HepG2 (cell line): Measurements from ENCODE around the gene WDR62. TPM values are rescaled to one million over a fixed set of nuclear protein-coding genes. Genes with fewer than 3 reads are reported as not detected.

Experiments used
- ATAC-seq: fragments of 200-7000 bp; cut with Tn5 transposase; 3 replicates; pipeline ENCODE4 v1.9.1; 2020; ENCODE audit warnings: mild to moderate bottlenecking, moderate library complexity
- Bru-seq: library from RNA; stranded (reverse); fragments of 400-500 nt; gene quantifications from one replicate; lab custom pipeline; 2021; lab: Mats Ljungman, UMichigan
- BruChase-seq, 2 experiments: library from RNA; stranded (reverse); fragments of 400-500 nt; gene quantifications; one replicate each; lab custom pipeline; 2021; lab: Mats Ljungman, UMichigan
- BruUV-seq: library from RNA; stranded (reverse); fragments of 400-500 nt; replicated peaks from 2 replicates; lab custom pipeline; 2021; lab: Mats Ljungman, UMichigan
- CTCF ChIA-PET: fragments of 300-600 bp; formaldehyde crosslinking; extraction: SDS; loops from one replicate; lab custom pipeline; 2021; ENCODE audit warnings: low total read pairs, inconsistent platforms, low intra/inter-chr PET ratio; lab: Yijun Ruan, JAX
- POLR2A ChIA-PET: fragments of 350-600 bp; sonication (Branson Sonifier 250); formaldehyde crosslinking; loops from one replicate; lab custom pipeline; 2020; ENCODE audit warnings: antibody characterized with exemption, inconsistent platforms; lab: Yijun Ruan, JAX
- DNase-seq: peaks from one replicate; pipeline ENCODE4 v3.0.0-alpha.2; 2015; ENCODE audit warnings: low spot score
- FAIRE-seq: peaks from 3 replicates; lab custom pipeline; 2011; peaks lifted over from hg19 to GRCh38; lab: Jason Lieb, UNC
- H2AFZ ChIP-seq: one replicate; pipeline ENCODE4 v1.6.1; 2011; ENCODE audit warnings: low read length, inconsistent platforms
- H3K27ac ChIP-seq: fragments of 300-600 bp; 3 replicates; pipeline ENCODE4 v1.8.0; 2011; ENCODE audit warnings: mixed run types, mild to moderate bottlenecking, mixed read lengths, low read length, inconsistent platforms; ENCODE audit not compliant: insufficient read depth; ENCODE audit errors: extremely low read length
- H3K27me3 ChIP-seq, 2 experiments: fragments of 200-600 bp in 1 of 2; 2 replicates in 1 of 2; 3 replicates in 1 of 2; pipeline versions ENCODE4 v1.6.0 to v1.8.0; 2011; ENCODE audit warnings: low read length in 2 of 2, mild to moderate bottlenecking in 2 of 2, moderate library complexity in 2 of 2, inconsistent platforms in 1 of 2; ENCODE audit not compliant: insufficient read depth in 2 of 2, control insufficient read depth in 1 of 2
- H3K36me3 ChIP-seq, 2 experiments: fragments of 200-600 bp in 1 of 2; replicated peaks in 1 of 2; 2 replicates in 1 of 2; 3 replicates in 1 of 2; pipeline versions ENCODE4 v1.5.1 to v1.8.0; 2011; ENCODE audit warnings: low read length in 2 of 2, inconsistent platforms in 1 of 2; ENCODE audit not compliant: insufficient read depth in 2 of 2, control insufficient read depth in 1 of 2
- H3K4me1 ChIP-seq: 2 replicates; pipeline ENCODE4 v1.5.1; 2012; ENCODE audit warnings: low read length, inconsistent platforms; ENCODE audit not compliant: insufficient read depth
- H3K4me2 ChIP-seq: 2 replicates; pipeline ENCODE4 v1.6.0; 2011; ENCODE audit warnings: low read depth, low read length, inconsistent platforms
- H3K4me3 ChIP-seq, 3 experiments: fragments of 200-600 bp in 1 of 3; sonication (generic), shearing (Covaris generic) in 1 of 3; replicated peaks in 1 of 3; 2 replicates each; pipeline ENCODE4 v1.5.1; 2011 to 2016; ENCODE audit warnings: low read length in 3 of 3, inconsistent platforms in 2 of 3, low read depth in 2 of 3, mild to moderate bottlenecking in 2 of 3, control low read depth in 1 of 3, mixed read lengths in 1 of 3; ENCODE audit not compliant: insufficient read depth in 1 of 3
- H3K79me2 ChIP-seq: one replicate; pipeline ENCODE4 v1.6.1; 2011; ENCODE audit warnings: low read length, inconsistent platforms; ENCODE audit not compliant: insufficient read depth
- H3K9ac ChIP-seq: 2 replicates; pipeline ENCODE4 v1.6.0; 2011; ENCODE audit warnings: mild to moderate bottlenecking, low read depth, low read length, inconsistent platforms; ENCODE audit not compliant: insufficient read depth
- H3K9me3 ChIP-seq: 2 replicates; pipeline ENCODE4 v1.5.1; 2012; ENCODE audit warnings: mild to moderate bottlenecking, low read length
- H4K20me1 ChIP-seq: 2 replicates; pipeline ENCODE4 v1.6.0; 2011; ENCODE audit warnings: inconsistent platforms, mild to moderate bottlenecking, low read length, moderate library complexity; ENCODE audit not compliant: insufficient read depth
- ASH2L ChIP-seq: fragments of 300-600, 200-600 bp; sonication (generic); IDR thresholded peaks from 2 replicates; pipeline ENCODE4 v1.7.0; 2017; ENCODE audit warnings: low read depth, mild to moderate bottlenecking, moderate library complexity, mixed read lengths, low read length; ENCODE audit not compliant: insufficient read length
- BRD4 ChIP-seq: sonication (generic); formaldehyde crosslinking; IDR thresholded peaks from 2 replicates; pipeline ENCODE4 v1.4.0; 2020; ENCODE audit warnings: missing genetic modification reagents
- GATA4 ChIP-seq: sonication (generic); IDR thresholded peaks from 2 replicates; pipeline ENCODE4 v1.6.1; 2016; ENCODE audit warnings: antibody characterized with exemption, low read depth, borderline replicate concordance
- KLF6 ChIP-seq: IDR thresholded peaks from 2 replicates; pipeline ENCODE4 v1.8.0; 2016; ENCODE audit warnings: missing biosample characterization, missing genetic modification reagents
- NR2F1 ChIP-seq, 2 experiments: fragments of 450-650 bp in 1 of 2; formaldehyde crosslinking in 1 of 2; IDR thresholded peaks; 2 replicates each; pipeline versions ENCODE4 v1.5.0 to v1.6.1; 2016 to 2020; ENCODE audit warnings: mild to moderate bottlenecking in 1 of 2, missing compliant biosample characterization in 1 of 2, missing genetic modification reagents in 1 of 2, moderate library complexity in 1 of 2
- PHF21A ChIP-seq: sonication (generic); formaldehyde crosslinking; IDR thresholded peaks from 2 replicates; pipeline ENCODE4 v1.5.0; 2020; ENCODE audit warnings: mild to moderate bottlenecking, missing genetic modification reagents
- SNAPC2 ChIP-seq: sonication (generic); formaldehyde crosslinking; IDR thresholded peaks from 2 replicates; pipeline ENCODE4 v1.8.1; 2022; ENCODE audit warnings: mild to moderate bottlenecking, missing genetic modification reagents
- ZNF232 ChIP-seq: sonication (generic); formaldehyde crosslinking; IDR thresholded peaks from 2 replicates; pipeline ENCODE4 v1.4.0; 2020; ENCODE audit warnings: missing genetic modification reagents, borderline replicate concordance
- ZNF589 ChIP-seq: sonication (generic); formaldehyde crosslinking; conservative IDR thresholded peaks from 2 replicates; pipeline ENCODE4 v1.8.0; 2022; ENCODE audit warnings: mild to moderate bottlenecking, moderate library complexity, missing genetic modification reagents
- WGBS: methylation state at CpG from one replicate; pipeline ENCODE4 v1.1.6; 2017; ENCODE audit warnings: low lambda C conversion rate; 5-methylcytosine and 5-hydroxymethylcytosine counted together
- in situ Hi-C: cut with HindIII; loops from 2 replicates; pipeline ENCODE4 v1.10.0; 2017; ENCODE audit warnings: low pct_unique_long_range_greater_than_20kb; ENCODE audit not compliant: extremely low pct_ligation_motif_present
- intact Hi-C: fragments of 100-400 bp; cut with micrococcal nuclease; formaldehyde crosslinking; loops from one replicate; pipeline ENCODE4 v1.10.0; 2022; ENCODE audit not compliant: unreplicated experiment
- long read RNA-seq, 2 experiments: library from RNA in 1 of 2; library from polyadenylated mRNA in 1 of 2; stranded (forward) in 1 of 2; unstranded in 1 of 2; transcript quantifications; one replicate each; pipeline ENCODE4 v2.0.0, GENCODE V29; 2019 to 2022
- polyA minus RNA-seq, 3 experiments: library from RNA; depleted of rRNA, polyadenylated mRNA; stranded (reverse); fragments of >200 nt; gene quantifications; 2 replicates each; pipeline ENCODE4 v1.2.3, GENCODE V29; 2011; ENCODE audit warnings: low replicate concordance in 1 of 3
- polyA plus RNA-seq, 8 experiments: library from polyadenylated mRNA; depleted of rRNA in 3 of 8; stranded (reverse) in 7 of 8; unstranded in 1 of 8; fragments of >200 nt; fragmentation: Illumina TruSeq in 4 of 8; extraction: Trizol in 4 of 8; gene quantifications; 2 replicates each; pipeline versions ENCODE4 v1.2.1 to v1.2.3, GENCODE V29; 2011 to 2016; ENCODE audit warnings: low read depth in 4 of 8, missing spikeins in 1 of 8, mixed read lengths in 1 of 8; ENCODE audit not compliant: insufficient read depth in 1 of 8
- total RNA-seq, 5 experiments: library from RNA; depleted of rRNA; stranded (reverse); fragments of >200 nt; fragmentation: Illumina TruSeq; extraction: Trizol; gene quantifications; 2 replicates each; pipeline ENCODE4 v1.2.3, GENCODE V29; 2016; ENCODE audit warnings: low read depth in 1 of 5
- TF ChIP-seq, protein P1 (sequence below): sonication (generic); formaldehyde crosslinking; IDR thresholded peaks from 2 replicates; pipeline ENCODE4 v1.5.0; 2020; ENCODE audit warnings: missing genetic modification reagents
- TF ChIP-seq, protein P2 (sequence below): sonication (generic); formaldehyde crosslinking; IDR thresholded peaks from 2 replicates; pipeline ENCODE4 v1.8.0; 2022; ENCODE audit warnings: low read depth, missing genetic modification reagents
- TF ChIP-seq, protein P3 (sequence below): sonication (generic); formaldehyde crosslinking; IDR thresholded peaks from 2 replicates; pipeline ENCODE4 v1.5.1; 2020; ENCODE audit warnings: missing genetic modification reagents, mild to moderate bottlenecking, borderline replicate concordance

WDR62 gene
- total RNA-seq (2016; rRNA removed; fragmentation: Illumina TruSeq; extraction: Trizol) (8.8 and 12.5 TPM in 2 replicates), polyA plus RNA-seq (2011; rRNA removed) (5.4 and 5.8 TPM in 2 replicates), polyA minus RNA-seq (2011; rRNA and poly(A)+ RNA removed; ENCODE audit: low replicate concordance) (10.6 and 32.3 TPM in 2 replicates), Bru-seq, nascent RNA (percentile 51 among the genes with signal in this experiment), BruChase-seq, experiment 1, labeled RNA remaining after a 6-hour chase (percentile 61 among the genes with signal in this experiment), BruChase-seq, experiment 2, labeled RNA remaining after a 2-hour chase (percentile 61 among the genes with signal in this experiment)
- total RNA-seq (2016; cell fraction: cytosol; rRNA removed; fragmentation: Illumina TruSeq; extraction: Trizol; ENCODE audit: low read depth): 8.9 and 9.0 TPM in 2 replicates
- 6.7 and 12.7 TPM in 2 replicates for total RNA-seq (2016; cell fraction: insoluble cytoplasmic fraction; rRNA removed; fragmentation: Illumina TruSeq; extraction: Trizol)
- 6.0 and 6.1 TPM in 2 replicates for total RNA-seq (2016; cell fraction: membrane; rRNA removed; fragmentation: Illumina TruSeq; extraction: Trizol)
- total RNA-seq (2016; cell fraction: nucleus; rRNA removed; fragmentation: Illumina TruSeq; extraction: Trizol): 17.4 and 19.5 TPM in 2 replicates
- polyA plus RNA-seq (2011; cell fraction: cytosol; rRNA removed): 1.4 and 2.5 TPM in 2 replicates
- 24.0 and 42.0 TPM in 2 replicates for polyA plus RNA-seq (2011; cell fraction: nucleus; rRNA removed)
- 2.6 and 3.6 TPM in 2 replicates for polyA plus RNA-seq (2012)
- 1.3 and 1.6 TPM in 2 replicates for polyA plus RNA-seq (2016; cell fraction: cytosol; fragmentation: Illumina TruSeq; extraction: Trizol; ENCODE audit: low read depth)
- 5.9 and 8.7 TPM in 2 replicates for polyA plus RNA-seq (2016; cell fraction: insoluble cytoplasmic fraction; fragmentation: Illumina TruSeq; extraction: Trizol; ENCODE audit: low read depth)
- 3.2 TPM in 2 replicates for polyA plus RNA-seq (2016; cell fraction: membrane; fragmentation: Illumina TruSeq; extraction: Trizol; ENCODE audit: low read depth)
- 49.8 and 52.6 TPM in 2 replicates for polyA plus RNA-seq (2016; cell fraction: nucleus; fragmentation: Illumina TruSeq; extraction: Trizol; ENCODE audit: insufficient read depth, low read depth)
- polyA minus RNA-seq (2011; cell fraction: cytosol; rRNA and poly(A)+ RNA removed): 2.3 and 2.5 TPM in 2 replicates
- polyA minus RNA-seq (2011; cell fraction: nucleus; rRNA and poly(A)+ RNA removed): 9.1 and 12.0 TPM in 2 replicates
- long read RNA-seq, experiment 1, full-length matches to known transcripts: 1 of 6 reads
- long read RNA-seq, experiment 1, partial matches to known transcripts: 2 of 6 reads
- long read RNA-seq, experiment 1, other reads (novel, unspliced or antisense): 3 of 6 reads
- long read RNA-seq, experiment 2, partial matches to known transcripts: 1 of 11 reads
- long read RNA-seq, experiment 2, other reads (novel, unspliced or antisense): 10 of 11 reads

DNA sequence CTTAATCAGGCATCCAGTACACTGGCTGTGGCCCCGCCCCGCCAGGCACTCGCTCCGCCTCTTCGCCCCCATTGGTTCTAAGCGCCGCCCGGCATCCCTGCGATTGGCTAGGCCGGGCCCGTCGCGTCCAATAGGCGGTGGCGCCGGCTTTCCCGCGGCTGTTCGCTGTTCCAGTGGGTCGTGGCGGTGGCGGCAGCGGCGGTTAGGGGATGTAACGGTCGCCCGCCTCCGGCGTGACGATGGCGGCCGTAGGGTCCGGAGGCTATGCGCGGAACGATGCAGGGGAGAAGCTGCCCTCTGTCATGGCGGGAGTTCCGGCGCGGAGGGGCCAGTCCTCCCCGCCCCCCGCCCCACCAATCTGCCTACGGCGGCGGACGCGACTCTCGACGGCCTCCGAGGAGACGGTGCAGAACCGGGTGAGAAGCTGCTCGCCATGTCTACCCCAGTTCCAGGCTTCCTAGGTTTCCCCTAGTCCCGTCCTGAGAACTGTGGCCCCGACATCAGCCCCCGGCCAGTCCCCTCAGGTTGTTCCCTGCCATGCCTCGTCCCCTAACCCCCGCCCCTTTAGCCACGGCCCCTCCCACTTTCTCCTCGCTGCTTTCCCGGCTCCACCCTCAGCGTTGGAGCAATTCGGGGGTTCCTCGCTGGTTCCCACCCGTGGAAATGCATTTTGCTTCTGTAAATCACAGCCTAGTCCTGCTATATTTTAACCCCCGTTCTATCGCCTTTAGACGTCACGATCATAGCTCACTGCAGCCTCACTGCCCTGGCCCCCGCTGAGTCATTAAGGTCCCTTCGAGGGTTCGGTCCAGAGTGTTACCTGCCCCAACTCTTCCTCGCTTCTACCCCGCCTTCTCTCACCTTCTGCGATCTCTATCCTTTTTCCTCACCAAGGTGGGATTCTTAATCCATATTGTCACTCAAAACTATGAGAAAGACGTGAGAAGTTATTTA, at the start of gene WDR62:
Gene WDR62, plus strand, starts transcription at position 165 of the 954 bp plus-strand sequence. Its CDS starts 75 bp downstream, at position 240.
- intact Hi-C loops: loop anchor here (2.0 to 10.0 kb wide), 3 partner anchors 58 to 1160 kb away; partner anchors contain the start of genes POLR2I, SDHAF1, TBCB and ZNF383
- in situ Hi-C loops: loop anchor here (5.0 kb wide), 1 partner anchor 58 kb away; the partner anchor contains the start of gene SDHAF1
- peak; percentile 81 for ATAC-seq
- Histone ChIP-seq H3K9ac (peak within 1 kb of the TSS; percentile 71), H2AFZ (no peak within 1 kb of the TSS), H3K27me3 (no peaks in the 10 kb centered on the region; a peak in 1 of 5 replicates), H3K27ac (peak within 1 kb of the TSS; percentile 83), H3K36me3 (peaks cover 0 to 1% of the 10 kb centered on the region in 2 experiments; a peak in 2 of 5 replicates), H3K4me1 (peaks cover 77% of the 10 kb centered on the region), H3K4me3 (peak within 1 kb of the TSS; percentile 74 to 76 (median 75)), H3K9me3 (no peaks in the 10 kb centered on the region), H3K79me2 (peaks cover 23% of the 10 kb centered on the region), H4K20me1 (no peaks in the 10 kb centered on the region), H3K4me2 (peak within 1 kb of the TSS; percentile 93)
- DNase-seq: peak; percentile 85
- under 1% methylated on average over 24 of the region's 76 CpGs for WGBS
- FAIRE-seq: no peak
- no TSS peak for BruUV-seq
- POLR2A ChIA-PET: interaction anchor here (1.1 to 2.6 kb wide), 12 partner anchors 13 to 155 kb away, joined by 4 to 18 read pairs (median 10); partner anchors contain the start of genes ALKBH6, CAPNS1, NFKBID and POLR2I
- CTCF ChIA-PET: no interaction called here
- TF ChIP-seq GATA4 (no peak), ZNF232 (0 out of 2 replicates have a peak, but pooled peaks have one; percentile 7), PHF21A (CRISPR knock-in tag) (peak; percentile 38; the same call in 1 of the 2 replicates), ASH2L (peak; percentile 10), SNAPC2 (CRISPR knock-in tag) (peak; percentile 61; the same call in 1 of the 2 replicates), NR2F1 (CRISPR knock-in tag; IDR thresholded peaks at IDR 0.05) (no peak), ZNF589 (peak; percentile 51), KLF6 (CRISPR knock-in tag) (0 out of 2 replicates have a peak, but pooled peaks have one; percentile 13), BRD4 (CRISPR knock-in tag) (no peak; the same call in 1 of the 2 replicates)
- TF ChIP-seq, protein P1, sequence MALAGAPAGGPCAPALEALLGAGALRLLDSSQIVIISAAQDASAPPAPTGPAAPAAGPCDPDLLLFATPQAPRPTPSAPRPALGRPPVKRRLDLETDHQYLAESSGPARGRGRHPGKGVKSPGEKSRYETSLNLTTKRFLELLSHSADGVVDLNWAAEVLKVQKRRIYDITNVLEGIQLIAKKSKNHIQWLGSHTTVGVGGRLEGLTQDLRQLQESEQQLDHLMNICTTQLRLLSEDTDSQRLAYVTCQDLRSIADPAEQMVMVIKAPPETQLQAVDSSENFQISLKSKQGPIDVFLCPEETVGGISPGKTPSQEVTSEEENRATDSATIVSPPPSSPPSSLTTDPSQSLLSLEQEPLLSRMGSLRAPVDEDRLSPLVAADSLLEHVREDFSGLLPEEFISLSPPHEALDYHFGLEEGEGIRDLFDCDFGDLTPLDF (CRISPR knock-in tag): peak; percentile 89
- TF ChIP-seq, protein P2, sequence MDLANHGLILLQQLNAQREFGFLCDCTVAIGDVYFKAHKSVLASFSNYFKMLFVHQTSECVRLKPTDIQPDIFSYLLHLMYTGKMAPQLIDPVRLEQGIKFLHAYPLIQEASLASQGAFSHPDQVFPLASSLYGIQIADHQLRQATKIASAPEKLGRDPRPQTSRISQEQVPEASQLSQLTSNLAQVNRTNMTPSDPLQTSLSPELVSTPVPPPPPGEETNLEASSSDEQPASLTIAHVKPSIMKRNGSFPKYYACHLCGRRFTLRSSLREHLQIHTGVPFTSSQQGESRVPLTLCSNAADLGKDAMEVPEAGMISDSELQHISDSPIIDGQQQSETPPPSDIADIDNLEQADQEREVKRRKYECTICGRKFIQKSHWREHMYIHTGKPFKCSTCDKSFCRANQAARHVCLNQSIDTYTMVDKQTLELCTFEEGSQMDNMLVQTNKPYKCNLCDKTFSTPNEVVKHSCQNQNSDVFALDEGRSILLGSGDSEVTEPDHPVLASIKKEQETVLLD (CRISPR knock-in tag): peak; percentile 75; the same call in 1 of the 2 replicates
- TF ChIP-seq, protein P3, sequence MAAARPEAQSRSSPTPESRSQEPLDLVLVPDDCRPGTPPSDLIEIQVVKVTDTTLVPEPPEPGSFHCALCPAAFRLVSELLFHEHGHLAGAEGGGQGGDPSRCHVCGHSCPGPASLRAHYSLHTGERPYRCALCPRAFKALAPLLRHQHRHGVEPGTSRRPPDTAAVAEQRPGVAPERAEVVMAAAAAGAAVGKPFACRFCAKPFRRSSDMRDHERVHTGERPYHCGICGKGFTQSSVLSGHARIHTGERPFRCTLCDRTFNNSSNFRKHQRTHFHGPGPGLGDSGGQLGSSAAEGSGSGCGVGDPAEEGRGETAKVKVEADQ (CRISPR knock-in tag): peak; percentile 0; the same call in 1 of the 2 replicates
